Measurements from ENCODE around the gene ERAP2.

- TF ChIP-seq POLR2AphosphoS5 (IDR thresholded peaks at IDR 0.05), result no peak
- no peak for TF ChIP-seq EZH2 (IDR thresholded peaks at IDR 0.05; ENCODE audit: borderline replicate concordance, insufficient read depth, low read length, poor library complexity, severe bottlenecking)
- TF ChIP-seq, protein P1, sequence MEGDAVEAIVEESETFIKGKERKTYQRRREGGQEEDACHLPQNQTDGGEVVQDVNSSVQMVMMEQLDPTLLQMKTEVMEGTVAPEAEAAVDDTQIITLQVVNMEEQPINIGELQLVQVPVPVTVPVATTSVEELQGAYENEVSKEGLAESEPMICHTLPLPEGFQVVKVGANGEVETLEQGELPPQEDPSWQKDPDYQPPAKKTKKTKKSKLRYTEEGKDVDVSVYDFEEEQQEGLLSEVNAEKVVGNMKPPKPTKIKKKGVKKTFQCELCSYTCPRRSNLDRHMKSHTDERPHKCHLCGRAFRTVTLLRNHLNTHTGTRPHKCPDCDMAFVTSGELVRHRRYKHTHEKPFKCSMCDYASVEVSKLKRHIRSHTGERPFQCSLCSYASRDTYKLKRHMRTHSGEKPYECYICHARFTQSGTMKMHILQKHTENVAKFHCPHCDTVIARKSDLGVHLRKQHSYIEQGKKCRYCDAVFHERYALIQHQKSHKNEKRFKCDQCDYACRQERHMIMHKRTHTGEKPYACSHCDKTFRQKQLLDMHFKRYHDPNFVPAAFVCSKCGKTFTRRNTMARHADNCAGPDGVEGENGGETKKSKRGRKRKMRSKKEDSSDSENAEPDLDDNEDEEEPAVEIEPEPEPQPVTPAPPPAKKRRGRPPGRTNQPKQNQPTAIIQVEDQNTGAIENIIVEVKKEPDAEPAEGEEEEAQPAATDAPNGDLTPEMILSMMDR (IDR thresholded peaks at IDR 0.05; ENCODE audit: poor library complexity, severe bottlenecking), result no peak
- TF ChIP-seq, protein P2, sequence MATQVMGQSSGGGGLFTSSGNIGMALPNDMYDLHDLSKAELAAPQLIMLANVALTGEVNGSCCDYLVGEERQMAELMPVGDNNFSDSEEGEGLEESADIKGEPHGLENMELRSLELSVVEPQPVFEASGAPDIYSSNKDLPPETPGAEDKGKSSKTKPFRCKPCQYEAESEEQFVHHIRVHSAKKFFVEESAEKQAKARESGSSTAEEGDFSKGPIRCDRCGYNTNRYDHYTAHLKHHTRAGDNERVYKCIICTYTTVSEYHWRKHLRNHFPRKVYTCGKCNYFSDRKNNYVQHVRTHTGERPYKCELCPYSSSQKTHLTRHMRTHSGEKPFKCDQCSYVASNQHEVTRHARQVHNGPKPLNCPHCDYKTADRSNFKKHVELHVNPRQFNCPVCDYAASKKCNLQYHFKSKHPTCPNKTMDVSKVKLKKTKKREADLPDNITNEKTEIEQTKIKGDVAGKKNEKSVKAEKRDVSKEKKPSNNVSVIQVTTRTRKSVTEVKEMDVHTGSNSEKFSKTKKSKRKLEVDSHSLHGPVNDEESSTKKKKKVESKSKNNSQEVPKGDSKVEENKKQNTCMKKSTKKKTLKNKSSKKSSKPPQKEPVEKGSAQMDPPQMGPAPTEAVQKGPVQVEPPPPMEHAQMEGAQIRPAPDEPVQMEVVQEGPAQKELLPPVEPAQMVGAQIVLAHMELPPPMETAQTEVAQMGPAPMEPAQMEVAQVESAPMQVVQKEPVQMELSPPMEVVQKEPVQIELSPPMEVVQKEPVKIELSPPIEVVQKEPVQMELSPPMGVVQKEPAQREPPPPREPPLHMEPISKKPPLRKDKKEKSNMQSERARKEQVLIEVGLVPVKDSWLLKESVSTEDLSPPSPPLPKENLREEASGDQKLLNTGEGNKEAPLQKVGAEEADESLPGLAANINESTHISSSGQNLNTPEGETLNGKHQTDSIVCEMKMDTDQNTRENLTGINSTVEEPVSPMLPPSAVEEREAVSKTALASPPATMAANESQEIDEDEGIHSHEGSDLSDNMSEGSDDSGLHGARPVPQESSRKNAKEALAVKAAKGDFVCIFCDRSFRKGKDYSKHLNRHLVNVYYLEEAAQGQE (IDR thresholded peaks at IDR 0.05; ENCODE audit: borderline replicate concordance), result no peak
- TF ChIP-seq EP300 (conservative IDR thresholded peaks at IDR 0.05; ENCODE audit: poor library complexity, severe bottlenecking), result no peak
- TF ChIP-seq MXI1 (conservative IDR thresholded peaks at IDR 0.05; ENCODE audit: poor library complexity, severe bottlenecking), result no peak
Measured at GRCh38 chr5:96941140-96941539, 64.8 kb downstream of the ERAP2 start.
